Keratinocyte (primary cell): Measurements from ENCODE around the gene TSR3. TPM values are rescaled to one million over a fixed set of nuclear protein-coding genes. Genes with fewer than 3 reads are reported as not detected.

ENCODE experiments used
- DNase-seq: peaks from one replicate; pipeline ENCODE4 v3.0.0-alpha.2; 2011; ENCODE audit warnings: low read depth, missing footprints, low spot score
- FAIRE-seq: peaks from 2 replicates; lab custom pipeline; 2011; peaks lifted over from hg19 to GRCh38; lab: Jason Lieb, UNC
- H2AFZ ChIP-seq: 2 replicates; pipeline ENCODE4 v1.6.0; 2012; ENCODE audit warnings: low read length, control low read depth, inconsistent platforms; ENCODE audit not compliant: control insufficient read depth
- H3K27ac ChIP-seq: 2 replicates; pipeline ENCODE4 v1.5.1; 2011; ENCODE audit warnings: low read length; ENCODE audit not compliant: control insufficient read depth, insufficient read depth
- H3K27me3 ChIP-seq: 3 replicates; pipeline ENCODE4 v1.6.0; 2011; ENCODE audit warnings: low read length; ENCODE audit not compliant: control insufficient read depth, insufficient read depth; ENCODE audit errors: extremely low read depth
- H3K36me3 ChIP-seq, 2 experiments: 2 replicates in 1 of 2; 3 replicates in 1 of 2; pipeline ENCODE4 v1.5.1; 2011; ENCODE audit warnings: low read length in 2 of 2, mild to moderate bottlenecking in 1 of 2; ENCODE audit not compliant: control insufficient read depth in 2 of 2, insufficient read depth in 2 of 2; ENCODE audit errors: extremely low read depth in 1 of 2
- H3K4me1 ChIP-seq: 3 replicates; pipeline ENCODE4 v1.5.1; 2011; ENCODE audit warnings: low read length; ENCODE audit not compliant: control insufficient read depth, insufficient read depth; ENCODE audit errors: extremely low read depth
- H3K4me2 ChIP-seq: 3 replicates; pipeline ENCODE4 v1.6.0; 2011; ENCODE audit warnings: low read depth, low read length; ENCODE audit not compliant: control insufficient read depth, insufficient read depth; ENCODE audit errors: extremely low read depth
- H3K4me3 ChIP-seq, 3 experiments: fragments of 200-600 bp in 1 of 3; sonication (generic) in 1 of 3; 2 replicates in 2 of 3; 3 replicates in 1 of 3; pipeline ENCODE4 v1.5.1; 2011 to 2016; ENCODE audit warnings: low read length in 3 of 3, mild to moderate bottlenecking in 3 of 3, control low read depth in 2 of 3, inconsistent platforms in 1 of 3, low read depth in 1 of 3, mixed read lengths in 1 of 3, mixed run types in 1 of 3, moderate library complexity in 1 of 3; ENCODE audit not compliant: control insufficient read depth in 2 of 3, insufficient read depth in 2 of 3; ENCODE audit errors: extremely low read depth in 1 of 3
- H3K79me2 ChIP-seq: 2 replicates; pipeline ENCODE4 v1.6.0; 2012; ENCODE audit warnings: low read length; ENCODE audit not compliant: control insufficient read depth, insufficient read depth
- H3K9ac ChIP-seq: 3 replicates; pipeline ENCODE4 v1.6.0; 2011; ENCODE audit warnings: low read length; ENCODE audit not compliant: control insufficient read depth, insufficient read depth; ENCODE audit errors: extremely low read depth
- H3K9me1 ChIP-seq: 3 replicates; pipeline ENCODE4 v1.6.0; 2011; ENCODE audit warnings: low read length; ENCODE audit not compliant: control insufficient read depth, insufficient read depth; ENCODE audit errors: extremely low read depth
- H3K9me3 ChIP-seq: 2 replicates; pipeline ENCODE4 v1.5.1; 2012; ENCODE audit warnings: low read depth, low read length; ENCODE audit not compliant: control insufficient read depth
- H4K20me1 ChIP-seq: 3 replicates; pipeline ENCODE4 v1.6.0; 2011; ENCODE audit warnings: low read length; ENCODE audit not compliant: control insufficient read depth, insufficient read depth; ENCODE audit errors: extremely low read depth
- EZH2 ChIP-seq: IDR thresholded peaks from one replicate; pipeline ENCODE4 v1.6.1; 2012; ENCODE audit warnings: inconsistent platforms, mild to moderate bottlenecking, low read length, moderate library complexity
- dilution Hi-C: fragments of 300-500 bp; cut with MboI; formaldehyde crosslinking; loops from one replicate; pipeline ENCODE4 v1.7.0; 2020; ENCODE audit warnings: low sequenced_read_pairs; ENCODE audit not compliant: extremely low pct_ligation_motif_present
- polyA plus RNA-seq, 5 experiments: library from polyadenylated mRNA; depleted of rRNA in 3 of 5; stranded (reverse) in 3 of 5; stranded (forward) in 1 of 5; unstranded in 1 of 5; fragments of >200 nt; gene quantifications; 1 replicate in 1 of 5; 2 replicates in 3 of 5; 3 replicates in 1 of 5; pipeline versions ENCODE4 v1.2.1 to v1.2.3, GENCODE V29; 2011 to 2012; ENCODE audit warnings: missing spikeins in 2 of 5, low read depth in 1 of 5, low replicate concordance in 1 of 5
- TF ChIP-seq, protein P1 (sequence below), 3 experiments: IDR thresholded peaks in 1 of 3; conservative IDR thresholded peaks in 1 of 3; optimal IDR thresholded peaks in 1 of 3; 2 replicates in 2 of 3; 3 replicates in 1 of 3; pipeline versions ENCODE3 to v1.5.1; 2011; ENCODE audit warnings: low read length in 3 of 3, mild to moderate bottlenecking in 3 of 3, moderate library complexity in 2 of 3, control low read depth in 1 of 3, inconsistent platforms in 1 of 3; ENCODE audit not compliant: insufficient read depth in 2 of 3; ENCODE audit errors: extremely low read depth in 1 of 3

The TSR3 gene
- polyA plus RNA-seq, 1 donor (not counting 4 experiments of a cell fraction or from before 2014, with no cell fraction given): 33.0 TPM

GRCh38 chr16:1335996-1336395 is 15.7 kb downstream of the TSR3 start:
- Histone ChIP-seq H4K20me1 (peaks cover 5% of the 10 kb centered on the region), H3K27me3 (peaks cover 71% of the 10 kb centered on the region), H3K4me1 (no peaks in the 10 kb centered on the region), H3K4me3 (no peak overlapping the region), H3K9me1 (no peaks in the 10 kb centered on the region), H3K4me2 (no peak overlapping the region), H3K27ac (no peak overlapping the region), H3K79me2 (no peaks in the 10 kb centered on the region), H2AFZ (no peak overlapping the region), H3K36me3 (no peaks in the 10 kb centered on the region), H3K9ac (no peak overlapping the region), H3K9me3 (no peaks in the 10 kb centered on the region)
- TF ChIP-seq, protein P1, sequence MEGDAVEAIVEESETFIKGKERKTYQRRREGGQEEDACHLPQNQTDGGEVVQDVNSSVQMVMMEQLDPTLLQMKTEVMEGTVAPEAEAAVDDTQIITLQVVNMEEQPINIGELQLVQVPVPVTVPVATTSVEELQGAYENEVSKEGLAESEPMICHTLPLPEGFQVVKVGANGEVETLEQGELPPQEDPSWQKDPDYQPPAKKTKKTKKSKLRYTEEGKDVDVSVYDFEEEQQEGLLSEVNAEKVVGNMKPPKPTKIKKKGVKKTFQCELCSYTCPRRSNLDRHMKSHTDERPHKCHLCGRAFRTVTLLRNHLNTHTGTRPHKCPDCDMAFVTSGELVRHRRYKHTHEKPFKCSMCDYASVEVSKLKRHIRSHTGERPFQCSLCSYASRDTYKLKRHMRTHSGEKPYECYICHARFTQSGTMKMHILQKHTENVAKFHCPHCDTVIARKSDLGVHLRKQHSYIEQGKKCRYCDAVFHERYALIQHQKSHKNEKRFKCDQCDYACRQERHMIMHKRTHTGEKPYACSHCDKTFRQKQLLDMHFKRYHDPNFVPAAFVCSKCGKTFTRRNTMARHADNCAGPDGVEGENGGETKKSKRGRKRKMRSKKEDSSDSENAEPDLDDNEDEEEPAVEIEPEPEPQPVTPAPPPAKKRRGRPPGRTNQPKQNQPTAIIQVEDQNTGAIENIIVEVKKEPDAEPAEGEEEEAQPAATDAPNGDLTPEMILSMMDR (optimal IDR thresholded peaks at IDR 0.05 in 1 of 3, IDR thresholded peaks at IDR 0.05 in 1 of 3, conservative IDR thresholded peaks at IDR 0.05 in 1 of 3; ENCODE audit: extremely low read depth in 1 of 3, insufficient read depth in 2 of 3, low read length in 3 of 3): no peak
- no peak for DNase-seq
- FAIRE-seq: no peak
- dilution Hi-C loops: no loop called here

- no peaks in the 10 kb centered on the region for H3K9me3 ChIP-seq
- H3K36me3 ChIP-seq: no peaks in the 10 kb centered on the region
- H3K4me3 ChIP-seq: no peak overlapping the region
- FAIRE-seq: no peak
- DNase-seq: no peak
- no peaks in the 10 kb centered on the region for H3K79me2 ChIP-seq
- no peak overlapping the region for H3K4me2 ChIP-seq
- peaks cover 71% of the 10 kb centered on the region for H3K27me3 ChIP-seq
- no peaks in the 10 kb centered on the region for H3K9me1 ChIP-seq
- no peak overlapping the region for H3K9ac ChIP-seq
- dilution Hi-C loops: no loop called here
- TF ChIP-seq, protein P1 (optimal IDR thresholded peaks at IDR 0.05 in 1 of 3, IDR thresholded peaks at IDR 0.05 in 1 of 3, conservative IDR thresholded peaks at IDR 0.05 in 1 of 3; ENCODE audit: extremely low read depth in 1 of 3, insufficient read depth in 2 of 3, low read length in 3 of 3): no peak
- TF ChIP-seq EZH2: no peak
- H3K4me1 ChIP-seq: no peaks in the 10 kb centered on the region
- H4K20me1 ChIP-seq: peaks cover 5% of the 10 kb centered on the region
- H3K27ac ChIP-seq: no peak overlapping the region
- H2AFZ ChIP-seq: no peak overlapping the region
Measured at GRCh38 chr16:1335211-1335971, 16.3 kb downstream of the TSR3 start.
